CD4-positive, alpha-beta T cell (primary cell): Measurements from ENCODE around the gene EPHA5. TPM values are rescaled to one million over a fixed set of nuclear protein-coding genes. Genes with fewer than 3 reads are reported as not detected.

Source experiments
- ATAC-seq: fragments of 200-7000 bp; cut with Tn5 transposase; one replicate; pipeline ENCODE4 v1.10.0; 2022; ENCODE audit warnings: mild to moderate bottlenecking; ENCODE audit not compliant: poor library complexity
- CTCF ChIA-PET: fragments of 350-600 bp; sonication (Branson Sonifier 250); formaldehyde crosslinking; loops from one replicate; lab custom pipeline; 2021; ENCODE audit warnings: antibody characterized with exemption, inconsistent platforms; lab: Charles Lee
- POLR2A ChIA-PET: fragments of 350-600 bp; sonication (Branson Sonifier 250); formaldehyde crosslinking; loops from one replicate; lab custom pipeline; 2021; ENCODE audit warnings: antibody characterized with exemption, inconsistent platforms; lab: Charles Lee
- DNase-seq, 14 experiments: peaks; one replicate each; pipeline ENCODE4 v3.0.0-alpha.2; 2013 to 2020; ENCODE audit warnings: mixed read lengths in 2 of 14
- H3K27ac ChIP-seq, 2 donors: one replicate each; pipeline versions ENCODE4 v1.5.1 to v1.7.0; 2013; ENCODE audit warnings: low read length in 2 of 2, low read depth in 1 of 2, mild to moderate bottlenecking in 1 of 2
- H3K27me3 ChIP-seq, 2 experiments: 1 replicate in 1 of 2; 2 replicates in 1 of 2; pipeline versions ENCODE4 v1.6.1 to v1.7.0; 2013; ENCODE audit warnings: low read length in 2 of 2, control low read depth in 1 of 2, mild to moderate bottlenecking in 1 of 2, moderate library complexity in 1 of 2; ENCODE audit not compliant: insufficient read depth in 2 of 2, control insufficient read depth in 1 of 2
- H3K36me3 ChIP-seq: one replicate; pipeline ENCODE4 v1.6.1; 2013; ENCODE audit warnings: low read length, control low read depth; ENCODE audit not compliant: insufficient read depth
- H3K4me1 ChIP-seq: one replicate; pipeline ENCODE4 v1.6.1; 2013; ENCODE audit warnings: low read length, control low read depth; ENCODE audit not compliant: insufficient read depth
- H3K4me3 ChIP-seq: one replicate; pipeline ENCODE4 v1.5.1; 2013; ENCODE audit warnings: mild to moderate bottlenecking, low read length, moderate library complexity
- H3K9me3 ChIP-seq, 2 experiments: 1 replicate in 1 of 2; 2 replicates in 1 of 2; pipeline versions ENCODE4 v1.6.1 to v1.7.0; 2013; ENCODE audit warnings: low read length in 2 of 2, mild to moderate bottlenecking in 2 of 2, control low read depth in 1 of 2, moderate library complexity in 1 of 2; ENCODE audit not compliant: control insufficient read depth in 1 of 2, insufficient read depth in 1 of 2
- H3K27ac Mint-ChIP-seq: one replicate; pipeline ENCODE4 v1.8.0; 2020; ENCODE audit warnings: mixed read lengths
- H3K27me3 Mint-ChIP-seq: one replicate; pipeline ENCODE4 v1.8.0; 2021; ENCODE audit warnings: mixed read lengths
- H3K36me3 Mint-ChIP-seq: one replicate; pipeline ENCODE4 v1.8.0; 2021; ENCODE audit warnings: low read depth, mixed read lengths
- H3K4me1 Mint-ChIP-seq: one replicate; pipeline ENCODE4 v1.8.0; 2021; ENCODE audit warnings: low read depth, mixed read lengths
- H3K4me3 Mint-ChIP-seq: one replicate; pipeline ENCODE4 v1.8.0; 2020; ENCODE audit warnings: mild to moderate bottlenecking, mixed read lengths
- H3K9me3 Mint-ChIP-seq: one replicate; pipeline ENCODE4 v1.8.0; 2020; ENCODE audit warnings: mixed read lengths
- CTCF ChIP-seq: fragments of 200-600 bp; IDR thresholded peaks from one replicate; pipeline ENCODE4 v1.8.0; 2022; ENCODE audit warnings: antibody characterized with exemption, mild to moderate bottlenecking
- intact Hi-C, 2 experiments: fragments of 100-400 bp; cut with DNase I in 1 of 2; cut with micrococcal nuclease in 1 of 2; formaldehyde crosslinking; loops; one replicate each; pipeline versions ENCODE4 v1.15.1 to v1.9.0; 2023 to 2025; cut with DNase I, micrococcal nuclease
- total RNA-seq, 174 experiments: library from RNA in 2 of 174; stranded (reverse) in 2 of 174; gene quantifications; one replicate each; pipeline ENCODE4 v1.2.3 and lab custom pipeline; 2021 to 2026

Gene EPHA5
- total RNA-seq, 2 experiments from 2014 or later, result not detected

- DNase-seq, result no peak
- intact Hi-C loops, result no loop called here
- Mint-ChIP-seq H3K9me3 (peaks cover 10% of the 10 kb centered on the region), H3K36me3 (no peaks in the 10 kb centered on the region), H3K27me3 (no peaks in the 10 kb centered on the region), H3K4me3 (no peak overlapping the region), H3K4me1 (no peaks in the 10 kb centered on the region), H3K27ac (no peak overlapping the region)
- CTCF ChIA-PET, result no interaction called here
- Histone ChIP-seq H3K27ac (no peak overlapping the region), H3K9me3 (peaks cover 0 to 5% of the 10 kb centered on the region in 2 experiments), H3K27me3 (no peaks in the 10 kb centered on the region), H3K4me3 (no peak overlapping the region), H3K4me1 (no peaks in the 10 kb centered on the region), H3K36me3 (no peaks in the 10 kb centered on the region)
- POLR2A ChIA-PET, result no interaction called here
- no peak for ATAC-seq
- TF ChIP-seq CTCF, result no peak
Observed at GRCh38 chr4:65546882-65547416, 123.3 kb downstream of the EPHA5 start.

- Mint-ChIP-seq H3K9me3 (peaks cover 7% of the 10 kb centered on the region), H3K4me1 (no peaks in the 10 kb centered on the region), H3K36me3 (no peaks in the 10 kb centered on the region), H3K27me3 (no peaks in the 10 kb centered on the region), H3K27ac (no peak overlapping the region), H3K4me3 (no peak overlapping the region)
- no peaks in the 10 kb centered on the region for H3K36me3 ChIP-seq
- intact Hi-C loops, result no loop called here
- H3K9me3 ChIP-seq, result no peaks in the 10 kb centered on the region
- ATAC-seq, result no peak
- no peak overlapping the region for H3K4me3 ChIP-seq
- ChIA-PET CTCF (no interaction called here), POLR2A (no interaction called here)
- H3K27ac ChIP-seq, result no peak overlapping the region
- no peak for TF ChIP-seq CTCF
- no peaks in the 10 kb centered on the region for H3K27me3 ChIP-seq
- DNase-seq, result no peak
- no peaks in the 10 kb centered on the region for H3K4me1 ChIP-seq
Observed at GRCh38 chr4:65538571-65538970, 131.7 kb downstream of the EPHA5 start.

- Histone ChIP-seq H3K9me3 (no peaks in the 10 kb centered on the region), H3K4me3 (no peak overlapping the region), H3K36me3 (no peaks in the 10 kb centered on the region), H3K27me3 (no peaks in the 10 kb centered on the region), H3K27ac (no peak overlapping the region), H3K4me1 (no peaks in the 10 kb centered on the region)
- ATAC-seq, result no peak
- CTCF ChIA-PET, result no interaction called here
- Mint-ChIP-seq H3K4me1 (no peaks in the 10 kb centered on the region), H3K9me3 (peaks cover 3% of the 10 kb centered on the region), H3K36me3 (no peaks in the 10 kb centered on the region), H3K4me3 (no peak overlapping the region), H3K27ac (no peak overlapping the region), H3K27me3 (no peaks in the 10 kb centered on the region)
- DNase-seq, result no peak
- intact Hi-C loops, result no loop called here
- POLR2A ChIA-PET, result no interaction called here
- no peak for TF ChIP-seq CTCF
Observed at GRCh38 chr4:65535113-65535512, 135.2 kb downstream of the EPHA5 start.
